HG03457 (cell line): Measurements from ENCODE around the gene RBM23.
A peak's percentile ranks its signal among the peaks of the same experiment; 100 is the strongest.
"Not testable (repeated sequence)": the region's sequence is repeated elsewhere in the genome, so short reads cannot be mapped to it uniquely, and the experiment has no call there.

ENCODE experiments used
- ATAC-seq: cut with Tn5 transposase; IDR thresholded peaks from one replicate; pipeline ENCODE4 v1.9.1; 2021; ENCODE audit warnings: moderate number of reproducible peaks; ENCODE audit not compliant: unreplicated experiment

RBM23 gene

DNA sequence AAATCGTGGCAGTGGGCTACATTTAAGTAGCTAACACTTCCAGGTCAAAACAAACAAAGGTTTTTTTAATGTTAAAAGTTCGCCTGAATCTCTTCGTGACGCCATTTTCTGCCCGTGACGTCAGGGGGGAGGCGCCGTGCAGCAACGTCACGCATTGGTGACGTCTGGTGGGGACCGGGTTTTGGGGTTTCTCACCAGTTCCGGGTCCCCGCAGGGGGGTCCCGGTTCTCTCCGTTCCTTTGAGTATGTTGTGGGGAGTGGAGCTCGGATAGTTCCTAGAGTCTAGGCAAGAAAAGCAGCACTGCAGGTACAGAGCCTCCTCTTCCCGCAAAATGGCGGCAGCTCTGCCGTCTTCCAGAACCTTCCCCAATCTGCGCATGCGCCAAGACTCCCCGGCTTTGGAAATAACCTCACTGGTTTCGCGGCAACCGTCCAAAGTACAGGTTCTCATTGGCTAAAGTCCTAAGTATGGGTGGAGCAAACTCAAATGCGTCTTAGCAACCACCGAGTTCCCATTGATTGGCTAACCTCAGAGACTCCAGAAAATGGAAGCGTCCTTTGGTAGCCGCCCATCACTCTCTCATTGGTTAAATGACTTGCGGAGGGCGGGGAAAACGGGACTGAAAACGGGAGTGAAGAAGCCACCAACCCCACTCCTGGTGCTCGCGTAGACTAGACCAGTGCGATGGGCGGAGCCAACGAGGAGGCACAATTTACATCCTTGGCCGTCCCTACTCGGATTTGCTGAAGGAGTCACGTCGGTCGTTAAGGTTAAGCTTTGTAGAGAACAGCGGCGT, at the start of gene RBM23:
Gene RBM23, minus strand, starts transcription at position 346 of the 797 bp plus-strand sequence.
- ATAC-seq, result peak; percentile 86

DNA sequence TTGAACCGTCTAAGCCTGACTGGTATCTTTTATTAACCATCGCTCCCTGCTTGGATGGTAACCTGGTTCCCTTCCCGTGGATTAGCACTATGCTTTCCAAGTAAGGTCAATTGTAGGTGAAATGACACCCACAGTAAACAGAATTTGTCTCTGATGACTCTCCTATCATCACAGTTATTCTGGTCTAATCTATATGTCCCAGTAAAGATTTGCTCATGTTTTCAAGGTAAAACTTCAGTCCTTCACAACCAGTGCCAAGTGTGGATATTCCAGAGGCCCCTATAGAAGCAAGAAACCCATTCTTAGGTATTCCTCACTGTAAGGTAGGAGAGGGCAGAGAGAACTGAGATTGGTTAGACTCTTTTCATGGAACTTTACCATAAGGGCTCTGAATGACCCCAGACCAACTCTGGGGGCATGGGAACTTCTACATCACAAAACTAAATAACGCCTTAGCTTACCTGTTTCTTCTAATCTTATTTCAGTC, 47.9 kb upstream of the RBM23 start:
- no peak for ATAC-seq

DNA sequence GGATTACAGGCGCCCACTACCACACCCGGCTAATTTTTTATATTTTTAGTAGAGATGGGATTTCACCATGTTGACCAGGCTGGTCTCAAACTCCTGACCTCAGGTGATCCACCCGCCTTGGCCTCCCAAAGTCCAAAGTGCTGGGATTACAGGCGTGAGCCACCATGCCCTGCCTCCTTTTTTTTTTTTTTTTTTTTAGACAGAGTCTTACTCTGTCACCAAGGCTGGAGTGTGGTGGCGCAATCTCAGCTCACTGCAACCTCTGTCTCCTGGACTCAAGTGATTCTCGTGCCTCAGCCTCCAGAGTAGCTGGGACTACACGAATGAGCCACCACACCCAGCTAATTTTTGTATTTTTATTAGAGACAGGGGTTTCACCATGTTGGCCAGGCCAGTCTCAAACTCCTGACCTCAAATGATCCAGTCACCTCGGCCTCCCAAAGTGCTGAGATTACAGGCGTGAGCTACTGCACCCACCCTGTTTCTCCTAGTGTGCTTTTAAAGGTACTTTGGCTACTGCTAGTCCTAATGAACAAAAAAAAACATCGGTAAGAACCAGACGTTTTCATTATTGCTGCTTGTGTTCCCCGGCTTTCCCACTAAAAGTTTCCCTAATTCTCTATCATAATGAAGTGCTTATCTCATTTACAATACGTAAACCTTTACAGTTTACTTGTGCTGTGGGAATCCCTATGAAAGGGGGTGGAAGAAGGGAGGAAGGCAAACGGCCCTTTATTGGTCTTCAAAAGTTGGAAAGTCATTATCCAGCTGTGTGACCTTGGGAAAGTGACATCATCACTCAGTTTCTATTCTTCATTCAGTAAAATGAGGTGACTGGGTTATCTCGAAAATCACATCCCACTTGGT, 47.2 kb upstream of the RBM23 start:
- ATAC-seq, result not testable (repeated sequence)

DNA sequence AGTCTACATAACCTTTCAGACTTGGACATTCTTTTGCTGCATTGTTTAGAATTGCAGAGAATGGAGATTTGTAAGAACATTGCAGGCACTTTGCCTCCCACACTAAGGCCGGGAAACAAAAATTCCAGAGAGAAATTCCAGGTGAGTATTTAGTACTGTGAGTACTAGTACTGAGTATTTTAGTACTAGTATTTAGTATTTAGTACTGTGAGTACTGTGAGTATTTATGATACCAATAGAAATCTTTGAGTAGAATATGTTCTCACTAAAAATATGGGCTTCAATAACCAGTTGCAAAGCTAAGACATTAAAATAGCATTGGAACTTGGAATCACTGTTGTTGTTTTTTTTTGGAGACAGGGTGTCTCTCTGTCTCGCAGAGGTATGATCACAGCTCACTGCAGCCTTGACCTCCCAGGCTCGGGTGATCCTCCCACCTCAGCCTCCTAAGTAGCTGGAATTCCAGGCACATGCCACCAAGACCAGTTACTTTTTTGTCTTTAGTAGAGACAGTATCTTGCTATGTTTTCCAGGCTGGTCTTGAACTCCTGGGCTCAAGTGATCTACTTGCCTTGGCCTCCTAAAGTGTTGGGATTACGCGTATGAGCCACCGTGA, 43.2 kb upstream of the RBM23 start:
- ATAC-seq, result no peak

- no peak for ATAC-seq
Observed at GRCh38 chr14:22955702-22956569, 37.0 kb upstream of the RBM23 start.

DNA sequence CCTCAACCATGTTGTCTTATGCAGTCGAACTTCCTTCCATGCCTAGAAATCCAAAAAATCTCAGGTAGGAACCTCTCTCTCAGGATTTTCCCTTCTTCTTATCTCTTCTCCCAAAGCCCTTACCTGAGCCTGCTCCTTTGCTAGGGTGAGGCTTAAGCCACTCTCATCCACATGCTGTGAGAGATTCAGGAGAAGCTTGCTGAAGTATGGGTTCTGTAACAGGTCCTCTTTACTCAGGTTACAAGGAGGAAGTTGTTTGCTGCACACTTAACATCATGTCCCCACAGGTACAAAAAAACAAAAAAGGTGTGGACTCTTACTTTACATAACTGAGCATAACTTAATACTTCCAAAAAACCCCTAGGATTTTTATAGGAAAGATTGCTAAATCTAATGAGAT, 33.5 kb upstream of the RBM23 start:
- ATAC-seq, result no peak

DNA sequence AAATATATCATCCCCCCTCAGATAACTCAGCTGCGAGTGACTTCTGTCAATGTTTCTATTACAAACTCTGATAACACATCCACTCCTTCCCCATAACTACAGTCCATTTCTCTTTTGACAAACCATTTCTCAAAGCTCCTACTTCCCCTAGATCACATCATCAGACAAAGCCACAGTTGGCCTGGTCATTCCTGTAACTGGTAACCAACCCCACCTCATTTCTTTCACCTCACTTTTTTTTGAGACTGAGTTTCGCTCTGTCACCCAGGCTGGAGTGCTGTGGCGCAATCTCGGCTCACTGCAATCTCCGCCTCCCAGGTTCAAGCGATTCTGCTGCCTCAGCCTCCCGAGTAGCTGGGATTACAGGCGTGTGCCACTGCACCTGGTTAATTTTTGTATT, 32.8 kb upstream of the RBM23 start:
- ATAC-seq, result not testable (repeated sequence)

- no peak for ATAC-seq
Observed at GRCh38 chr14:22945642-22946041, 26.7 kb upstream of the RBM23 start.

GRCh38 chr14:22939684-22940083, 20.7 kb upstream of the RBM23 start:
- ATAC-seq, result no peak

- no peak for ATAC-seq
Observed at GRCh38 chr14:22935156-22935555, 16.2 kb upstream of the RBM23 start.

DNA sequence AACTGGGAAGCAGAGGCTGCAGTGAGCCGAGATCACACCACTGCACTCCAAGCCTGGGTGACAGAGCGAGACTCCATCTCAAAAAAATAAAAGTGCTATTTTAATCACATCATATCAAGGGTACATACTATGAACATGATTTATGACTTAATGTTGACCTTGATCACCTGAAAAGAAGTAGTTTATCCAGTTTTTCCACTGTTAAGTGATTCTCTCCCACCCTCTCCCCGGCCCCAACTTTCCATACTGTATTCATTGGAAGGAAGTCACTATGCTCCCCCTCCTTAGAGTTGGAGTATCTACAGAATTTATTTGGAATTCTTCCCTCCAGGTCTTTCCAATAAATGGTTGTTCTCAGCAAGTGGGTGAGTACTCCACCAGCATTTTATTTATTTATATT, 13.2 kb upstream of the RBM23 start:
- no peak for ATAC-seq

GRCh38 chr14:22929961-22930364, 11.0 kb upstream of the RBM23 start:
- ATAC-seq, result no peak

GRCh38 chr14:22929104-22929960, 10.4 kb upstream of the RBM23 start, which contains the start of gene PRMT5:
TSS of gene PRMT5 (minus strand) at chr14:22929376. CDS start at chr14:22929361, 15 bp downstream.
- peak; percentile 75 for ATAC-seq

- ATAC-seq, result no peak
Observed at GRCh38 chr14:22928237-22929103, 9.5 kb upstream of the RBM23 start.

- ATAC-seq, result no peak
Observed at GRCh38 chr14:22926316-22926715, 7.4 kb upstream of the RBM23 start.

- no peak for ATAC-seq
Observed at GRCh38 chr14:22925513-22925912, 6.6 kb upstream of the RBM23 start.

DNA sequence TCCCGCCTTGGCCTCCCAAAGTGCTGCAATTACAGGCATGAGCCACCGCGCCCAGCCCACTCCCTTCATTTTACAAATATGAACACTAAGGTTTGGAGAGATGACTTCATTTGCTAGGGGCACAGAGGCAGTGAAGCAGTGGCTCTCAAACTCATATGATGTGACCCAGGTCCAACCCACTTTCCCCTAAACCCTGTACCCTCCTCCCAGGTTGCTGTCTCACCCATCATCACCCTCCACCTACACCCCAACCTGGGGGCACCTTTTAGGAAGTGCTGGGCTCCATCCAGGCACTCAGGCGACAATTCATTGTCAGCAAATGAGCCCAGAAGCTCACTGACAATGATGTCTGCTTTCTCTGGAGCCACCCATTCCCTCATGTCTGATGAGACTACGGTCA, 4.8 kb upstream of the RBM23 start:
- ATAC-seq, result no peak

- no peak for ATAC-seq
Observed at GRCh38 chr14:22922294-22922693, 3.3 kb upstream of the RBM23 start.
